ENCODE data around the gene RAC3.

The RAC3 gene

GRCh38 chr17:82077617-82078358, 46.3 kb downstream of the RAC3 start:
- no peak for DNase-seq

- no peak for DNase-seq
These were observed 47.0 kb downstream of the RAC3 start for GRCh38 chr17:82078433-82078832.

GRCh38 chr17:82079001-82079677, 47.7 kb downstream of the RAC3 start:
- DNase-seq, result no peak

GRCh38 chr17:82080048-82080788, 48.7 kb downstream of the RAC3 start:
- DNase-seq, result no peak

- DNase-seq, result no peak
These were observed 49.4 kb downstream of the RAC3 start for GRCh38 chr17:82080789-82081464.

- DNase-seq, result no peak
These were observed 50.1 kb downstream of the RAC3 start for GRCh38 chr17:82081546-82081945.

GRCh38 chr17:82081966-82082365, 50.5 kb downstream of the RAC3 start:
- DNase-seq, result no peak

GRCh38 chr17:82082456-82082855, 51.0 kb downstream of the RAC3 start:
- DNase-seq, result no peak

- DNase-seq, result no peak
These were observed 51.5 kb downstream of the RAC3 start for GRCh38 chr17:82083009-82083408.

Measured in stimulated activated naive CD4-positive, alpha-beta T cell (primary cell).